ENCODE measurements around the gene TBC1D22A.

- TF ChIP-seq CTCF (IDR thresholded peaks at IDR 0.05; ENCODE audit: poor library complexity) (no peak), EZH2phosphoT487 (IDR thresholded peaks at IDR 0.05; ENCODE audit: low read depth, severe bottlenecking, unreplicated experiment) (no peak)
These were observed 171.8 kb downstream of the TBC1D22A start for GRCh38 chr22:46934172-46934745.
